Bone marrow (tissue), 2 donors: ENCODE data around the gene LRRK1.
A peak's percentile ranks its signal among the peaks of the same experiment; 100 is the strongest.

Experiments
- DNase-seq, 2 donors: peaks; one replicate each; lab custom pipeline; 2025; lab: John Stamatoyannopoulos, UW

The LRRK1 gene

DNA sequence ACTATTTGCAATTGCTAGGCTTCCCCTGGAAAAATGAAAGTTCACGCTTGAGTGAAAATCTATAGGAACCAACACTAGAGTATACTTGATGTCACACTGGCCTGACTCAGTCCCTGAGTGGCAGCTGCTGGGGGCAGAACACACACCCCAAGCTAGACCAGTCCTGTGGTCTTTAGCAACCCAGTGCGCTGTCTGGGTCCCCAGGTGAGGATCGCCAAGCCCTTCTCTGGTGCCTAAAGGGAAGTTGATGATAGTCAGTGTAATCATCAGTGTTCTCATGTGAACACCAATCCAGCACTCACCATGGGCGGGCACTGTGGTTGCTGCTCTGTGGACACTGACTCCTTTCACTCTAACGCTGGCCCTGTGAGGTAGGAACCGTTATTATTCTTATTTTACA is 28.3 kb upstream of the LRRK1 start:
- DNase-seq: no peak

DNA sequence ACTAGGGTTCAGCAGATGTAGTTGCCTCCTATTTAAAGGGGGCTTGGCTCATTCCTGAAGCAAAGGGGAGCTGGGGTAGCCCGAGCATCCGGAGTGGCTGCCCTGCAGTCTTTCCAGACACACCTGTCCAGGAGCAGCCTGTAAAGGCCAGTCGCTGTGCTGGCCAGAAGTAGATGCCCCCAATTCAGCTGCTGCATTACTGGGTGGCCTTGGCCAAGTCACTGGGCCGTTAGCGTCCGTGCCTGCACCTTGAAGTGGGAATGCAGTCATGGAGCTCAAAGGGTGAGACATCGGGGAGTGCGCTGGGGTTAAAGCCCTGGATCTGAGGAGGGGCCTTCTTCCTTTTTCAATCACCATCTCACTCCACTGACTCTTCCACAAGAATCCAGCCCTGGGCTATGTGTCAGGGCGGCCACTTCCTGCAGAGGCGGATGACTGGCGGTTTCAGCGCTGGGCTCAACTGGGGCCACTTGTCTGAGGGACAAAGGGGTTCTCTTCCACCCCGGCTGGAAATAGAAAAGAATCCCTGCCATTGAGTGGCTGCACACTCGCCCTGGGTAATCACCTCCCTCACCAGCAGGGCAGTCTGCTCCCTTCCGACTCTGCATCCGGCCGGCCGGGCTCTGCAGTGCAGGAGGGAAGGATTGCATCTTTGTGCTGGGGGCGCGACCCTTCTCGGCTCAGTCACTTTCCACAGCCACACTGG is 27.7 kb upstream of the LRRK1 start:
- DNase-seq: no peak

DNA sequence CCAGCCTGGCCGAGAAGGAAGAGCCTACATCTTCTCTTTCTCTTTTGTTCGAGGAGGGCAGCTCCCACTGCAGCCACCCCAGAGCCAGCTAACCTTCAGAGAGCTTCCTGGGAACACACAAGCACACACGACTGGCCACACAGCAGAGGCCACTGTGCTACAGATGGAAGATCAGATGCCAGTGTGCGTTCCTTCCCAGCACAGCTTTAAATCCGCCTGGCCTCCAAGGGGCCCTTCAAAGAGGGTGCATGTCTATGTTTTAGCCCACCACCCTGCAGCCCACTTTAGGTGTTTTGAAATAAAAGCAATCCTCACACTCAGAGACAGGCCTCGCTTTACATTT is 27.2 kb upstream of the LRRK1 start:
- no peak for DNase-seq

DNA sequence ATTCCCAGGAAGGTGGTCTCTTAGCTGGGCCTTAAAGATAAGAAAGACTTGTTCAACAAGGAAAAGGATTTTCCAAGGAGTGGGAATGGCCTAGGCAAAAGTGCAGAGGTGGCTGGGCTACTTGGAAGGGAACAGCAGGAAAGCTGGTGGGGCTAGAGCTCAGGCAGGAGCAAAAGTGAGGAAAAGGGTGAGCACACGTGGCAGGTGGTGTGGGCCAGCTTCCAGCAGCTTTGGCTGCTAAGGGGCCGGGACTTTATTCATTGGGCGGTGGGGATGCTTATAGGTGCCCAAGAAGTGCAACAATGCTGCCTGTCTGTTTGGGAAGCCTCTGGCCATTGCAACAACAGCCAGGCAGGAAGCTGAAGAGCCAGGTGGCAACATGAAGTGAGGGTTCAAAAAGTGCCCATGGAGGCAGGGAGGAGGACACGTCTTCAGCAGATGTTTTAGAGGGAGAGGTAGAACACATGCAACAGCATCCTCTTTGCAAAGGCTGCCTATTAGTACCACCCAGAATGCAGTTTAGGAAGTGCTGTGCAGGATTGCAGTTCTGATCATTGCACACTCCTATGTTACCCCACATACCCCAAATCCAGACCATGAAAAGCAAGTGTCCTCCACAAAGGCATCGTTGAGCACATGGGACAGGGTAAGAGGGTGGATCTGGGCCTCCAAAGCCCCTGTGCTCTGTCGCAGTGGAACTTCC is 25.7 kb upstream of the LRRK1 start:
- DNase-seq: no peak

DNA sequence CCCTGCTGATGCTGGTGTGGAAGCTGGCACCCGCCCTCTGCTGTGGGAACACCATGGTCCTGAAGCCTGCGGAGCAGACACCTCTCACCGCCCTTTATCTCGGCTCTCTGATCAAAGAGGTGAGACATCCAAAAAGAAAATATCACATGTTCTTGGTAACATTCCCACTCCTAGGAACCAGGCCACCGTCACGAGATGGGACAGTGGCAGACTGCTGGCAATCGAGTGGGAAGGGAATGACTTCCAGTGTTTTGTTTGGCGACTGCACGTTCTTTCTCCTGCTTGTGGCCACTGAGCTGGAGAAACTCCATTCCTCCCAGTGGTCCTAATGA is 25.2 kb upstream of the LRRK1 start:
- no peak for DNase-seq

DNA sequence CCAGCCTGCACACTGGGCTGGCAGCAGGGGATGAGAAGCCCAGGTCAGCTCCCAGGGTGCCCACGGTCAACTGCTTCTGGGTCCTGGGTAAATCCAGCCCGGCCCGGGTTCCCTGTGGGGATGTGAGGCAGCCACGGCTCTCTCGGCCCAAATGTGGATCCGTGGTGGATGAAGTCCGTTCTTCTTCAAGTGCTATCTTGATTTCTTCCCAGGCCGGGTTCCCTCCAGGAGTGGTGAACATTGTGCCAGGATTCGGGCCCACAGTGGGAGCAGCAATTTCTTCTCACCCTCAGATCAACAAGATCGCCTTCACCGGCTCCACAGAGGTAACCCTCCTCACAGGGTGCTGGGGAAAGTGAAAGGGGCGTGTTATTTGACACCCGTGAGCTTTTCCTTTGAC is 23.4 kb upstream of the LRRK1 start:
- DNase-seq: no peak

DNA sequence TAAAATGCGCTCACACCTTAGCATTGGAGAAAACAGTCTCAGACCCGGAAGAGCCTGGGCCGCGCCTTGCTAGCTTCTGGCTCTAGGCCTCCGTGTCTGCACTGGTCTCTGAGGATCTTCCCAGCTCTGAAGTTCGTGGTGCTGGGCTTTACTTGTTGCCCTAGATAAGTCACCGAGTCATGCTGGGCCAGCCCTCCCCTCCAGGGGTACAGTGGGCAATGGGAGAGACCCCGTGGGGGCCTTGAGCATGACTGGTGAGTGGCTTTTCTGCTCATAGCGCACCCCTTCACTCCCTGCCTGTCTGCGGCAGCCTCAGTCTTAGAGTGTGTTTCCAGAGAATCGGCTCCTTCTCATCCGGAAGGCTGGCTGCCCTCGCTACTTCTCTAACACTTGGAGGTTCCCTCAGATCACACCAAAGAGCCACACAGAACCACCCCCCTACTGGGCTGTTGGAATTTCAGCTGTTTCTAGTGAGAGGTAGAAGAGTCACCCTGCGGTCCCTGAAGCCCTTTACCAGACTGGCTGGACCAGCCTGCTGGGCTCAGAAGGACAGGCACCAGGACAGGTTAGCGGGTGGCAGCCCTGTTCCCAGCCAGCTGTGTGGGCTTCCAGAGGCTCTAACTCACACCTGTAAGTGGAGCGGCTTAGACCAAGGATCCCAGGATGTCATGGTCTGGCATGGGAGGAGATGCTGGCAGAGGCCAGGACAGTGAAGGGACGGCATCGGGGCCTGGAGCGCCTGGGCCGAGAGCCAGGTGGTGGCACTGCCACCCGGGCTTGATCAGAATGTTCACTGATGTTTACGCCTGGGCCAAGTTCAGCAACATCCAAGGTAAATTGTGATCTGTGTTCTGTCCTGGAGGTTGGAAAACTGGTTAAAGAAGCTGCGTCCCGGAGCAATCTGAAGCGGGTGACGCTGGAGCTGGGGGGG is 21.7 kb upstream of the LRRK1 start:
- DNase-seq: no peak

DNA sequence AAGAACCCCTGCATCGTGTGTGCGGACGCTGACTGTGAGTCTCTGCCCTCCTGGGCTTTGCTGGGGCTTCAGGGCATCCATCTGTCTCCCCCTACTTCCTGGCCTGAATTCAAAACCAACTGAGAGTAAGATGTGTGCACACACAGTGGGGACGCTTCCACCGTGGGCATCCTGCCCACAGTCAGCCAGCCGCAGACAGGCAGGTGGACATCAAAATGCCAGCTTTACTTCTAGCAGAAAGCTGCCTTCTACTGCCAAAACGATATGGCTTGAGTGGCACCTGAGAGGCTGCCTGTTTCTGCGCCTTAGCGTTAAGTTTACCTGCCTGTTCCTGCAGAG is 21.0 kb upstream of the LRRK1 start:
- no peak for DNase-seq

DNA sequence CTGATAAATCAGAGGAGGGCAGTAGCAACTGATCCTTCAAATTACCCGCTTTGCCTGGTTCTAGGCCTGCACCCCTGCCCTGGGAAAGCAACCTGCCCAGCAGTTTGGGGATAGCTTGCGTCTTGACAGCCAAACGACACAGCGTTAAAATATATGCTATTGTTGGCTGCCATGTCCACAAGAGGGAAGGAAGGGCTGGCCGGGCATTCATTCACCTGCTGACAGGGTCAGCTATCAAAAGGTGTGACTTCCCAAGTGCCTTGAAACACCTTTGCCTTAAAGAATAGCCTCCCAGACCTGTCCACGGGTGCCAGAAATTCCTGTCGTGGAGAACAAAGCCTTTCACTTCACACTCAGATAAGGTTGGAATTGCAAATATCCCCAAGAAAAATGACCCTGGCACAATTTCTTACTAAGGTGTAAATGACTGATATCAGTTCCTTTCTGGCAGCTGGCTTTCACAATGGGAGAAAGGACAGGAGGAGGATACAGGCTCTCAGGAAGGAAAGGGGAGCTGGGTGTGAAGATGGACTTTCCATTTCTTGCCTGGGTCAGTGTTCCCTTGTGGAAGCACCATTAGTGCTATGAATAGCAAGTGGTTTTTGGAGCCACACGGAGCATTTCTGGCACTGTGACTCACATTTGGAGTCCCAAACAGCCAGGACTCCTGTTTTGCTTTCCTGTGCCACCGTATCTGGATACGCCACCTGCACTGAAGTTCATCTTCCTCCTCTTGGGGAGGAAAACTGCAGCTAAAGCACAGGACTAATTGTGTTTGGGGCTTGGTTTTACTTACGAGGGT is 20.3 kb upstream of the LRRK1 start:
- no peak for DNase-seq

DNA sequence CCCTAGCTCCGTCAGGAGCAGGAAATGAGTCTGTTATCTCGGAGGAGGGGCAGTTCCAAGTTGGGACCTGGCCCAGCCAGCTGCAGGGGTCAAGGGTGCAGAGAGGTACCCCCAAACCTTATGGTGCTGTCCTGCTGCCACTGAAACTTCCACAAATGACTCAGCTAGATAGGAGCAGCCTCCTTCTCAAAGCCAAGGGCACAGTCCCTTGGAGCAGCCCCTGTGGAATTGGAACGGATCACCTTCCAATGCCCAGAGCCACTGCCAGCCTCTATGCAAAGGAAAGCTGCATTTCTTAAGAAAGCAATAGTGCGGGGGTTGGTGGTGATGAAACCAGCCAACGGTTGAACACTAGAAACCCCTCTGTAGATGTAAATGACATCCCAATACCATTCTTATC is 19.6 kb upstream of the LRRK1 start:
- no peak for DNase-seq

DNA sequence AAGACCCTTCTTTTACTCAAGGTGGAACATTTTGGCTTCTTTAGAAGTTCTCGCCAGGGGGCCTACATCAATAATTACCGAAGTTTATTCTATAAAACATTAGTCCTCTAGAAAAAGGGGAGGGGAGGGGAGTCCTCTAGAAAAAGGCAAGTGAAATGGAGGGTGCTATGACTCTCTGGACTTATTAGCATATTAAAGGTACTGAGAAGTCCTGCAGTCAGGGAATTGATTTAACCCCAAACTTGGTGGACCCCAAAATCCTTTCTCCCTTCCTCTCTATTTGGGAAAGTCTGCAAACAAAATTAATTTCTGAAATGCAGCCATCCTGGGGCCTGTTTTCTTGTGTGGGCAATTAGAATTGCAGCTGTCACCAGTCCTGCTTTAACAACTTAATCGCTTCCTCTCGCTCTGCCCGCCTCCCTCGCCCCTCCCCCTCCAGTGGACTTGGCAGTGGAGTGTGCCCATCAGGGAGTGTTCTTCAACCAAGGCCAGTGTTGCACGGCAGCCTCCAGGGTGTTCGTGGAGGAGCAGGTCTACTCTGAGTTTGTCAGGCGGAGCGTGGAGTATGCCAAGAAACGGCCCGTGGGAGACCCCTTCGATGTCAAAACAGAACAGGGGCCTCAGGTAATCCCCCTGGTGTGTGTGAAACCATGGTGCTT is 18.9 kb upstream of the LRRK1 start:
- no peak for DNase-seq

DNA sequence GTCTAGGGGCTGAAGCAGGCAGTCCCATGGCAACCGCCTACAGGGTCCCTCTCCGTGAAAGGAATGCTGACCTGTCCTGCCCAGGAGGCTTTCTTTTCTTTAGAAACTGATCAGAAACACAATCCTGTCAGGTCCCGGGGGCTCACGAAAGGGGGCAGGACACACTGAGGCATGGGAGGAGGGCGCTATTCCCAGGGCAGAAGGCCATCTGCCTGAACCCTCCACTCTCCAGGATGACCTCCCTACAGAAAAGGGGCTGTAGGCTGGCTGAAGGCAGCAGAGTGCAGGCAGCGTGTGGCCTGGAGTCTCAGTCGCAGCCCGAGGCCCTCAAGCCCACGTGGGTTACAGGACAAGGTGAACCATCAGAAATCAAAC is 18.4 kb upstream of the LRRK1 start:
- no peak for DNase-seq

DNA sequence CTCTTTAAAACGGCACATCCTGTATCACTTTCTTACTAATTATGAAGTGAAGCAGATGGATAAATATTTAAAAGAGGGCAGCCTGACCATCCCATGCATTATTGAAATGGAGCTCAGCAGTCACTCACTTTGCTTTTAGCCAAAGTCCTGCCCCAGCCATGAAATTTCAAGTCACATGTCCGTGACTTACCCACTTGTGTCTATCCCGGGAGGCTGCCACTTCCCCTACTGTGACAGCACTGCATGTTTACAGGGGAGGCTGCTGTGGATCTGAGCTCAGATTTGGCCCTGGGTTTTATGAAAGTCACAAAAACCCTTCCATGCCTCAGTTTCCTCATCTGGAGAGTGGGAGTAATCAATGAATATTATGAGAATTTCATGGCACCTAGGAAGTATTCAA is 17.9 kb upstream of the LRRK1 start:
- DNase-seq: no peak

DNA sequence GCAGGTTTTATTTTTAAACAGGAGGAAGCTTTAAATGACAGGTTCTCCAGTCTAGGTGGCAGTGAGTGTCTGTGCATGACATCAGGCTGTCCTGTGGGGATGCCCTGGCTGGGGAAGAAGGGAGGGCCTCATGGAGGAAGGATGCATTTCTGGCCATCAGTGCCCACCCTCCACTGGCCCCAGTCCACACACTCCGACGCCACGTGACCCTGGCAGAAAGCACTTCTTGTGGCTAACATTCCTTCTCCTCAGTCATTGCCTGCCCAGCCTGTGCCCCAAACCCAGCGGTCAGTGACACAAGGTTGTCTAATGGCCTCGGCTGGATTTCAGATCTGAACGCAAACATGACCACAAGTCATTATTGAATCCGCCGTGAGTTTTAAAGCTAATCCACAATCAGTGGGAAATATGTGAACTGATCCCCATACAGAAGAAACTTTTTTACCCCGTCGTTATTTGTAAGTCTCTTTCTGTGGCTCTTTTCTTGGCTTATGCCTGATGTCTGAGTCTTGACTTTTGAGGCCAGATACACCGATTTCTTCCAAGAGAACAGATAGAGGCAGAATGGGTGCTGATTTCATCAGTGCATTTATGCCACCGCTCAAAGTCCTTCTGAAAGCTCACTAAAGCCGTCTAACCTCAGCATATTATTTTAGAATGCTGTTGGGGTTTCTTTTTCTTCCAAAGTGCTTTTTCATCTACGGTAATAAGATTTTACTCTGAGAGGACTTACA is 17.3 kb upstream of the LRRK1 start:
- DNase-seq: no peak

DNA sequence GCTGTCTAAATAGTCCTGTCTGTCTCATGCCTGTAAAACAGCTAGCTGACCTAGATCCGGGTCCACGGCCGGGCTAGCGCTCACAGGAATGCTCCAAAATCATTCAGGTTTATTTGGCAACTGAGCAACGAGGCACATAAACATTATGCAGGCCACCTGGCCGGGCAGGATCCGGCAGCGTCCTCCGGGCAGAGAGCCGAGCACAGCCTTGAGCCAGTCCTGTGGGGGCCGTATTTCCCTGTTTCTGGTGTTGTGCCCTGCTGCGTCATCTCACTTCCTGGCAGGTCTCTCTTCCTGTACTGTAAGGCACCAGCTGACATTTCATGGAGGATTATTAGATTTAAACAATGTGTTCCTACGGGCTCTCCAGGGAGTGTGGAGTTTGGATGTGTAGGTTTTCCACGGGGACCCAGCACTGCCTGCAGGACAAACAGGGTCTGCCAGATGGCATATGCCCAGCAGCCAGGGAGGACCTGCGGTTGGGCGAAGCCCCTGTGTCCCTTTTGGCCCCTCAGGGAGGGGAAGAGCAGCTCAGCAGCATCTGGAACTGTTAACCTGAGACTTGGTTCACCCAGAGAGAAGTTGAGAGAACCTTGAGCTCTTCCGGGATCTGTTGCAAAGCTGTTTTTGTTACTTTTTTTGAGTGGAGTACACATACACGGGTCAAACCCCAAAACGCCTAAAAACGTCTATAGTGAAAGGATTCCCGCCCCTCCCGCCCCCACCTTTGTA is 16.6 kb upstream of the LRRK1 start:
- peak in 1 of 2 donors; percentile 52 for DNase-seq

DNA sequence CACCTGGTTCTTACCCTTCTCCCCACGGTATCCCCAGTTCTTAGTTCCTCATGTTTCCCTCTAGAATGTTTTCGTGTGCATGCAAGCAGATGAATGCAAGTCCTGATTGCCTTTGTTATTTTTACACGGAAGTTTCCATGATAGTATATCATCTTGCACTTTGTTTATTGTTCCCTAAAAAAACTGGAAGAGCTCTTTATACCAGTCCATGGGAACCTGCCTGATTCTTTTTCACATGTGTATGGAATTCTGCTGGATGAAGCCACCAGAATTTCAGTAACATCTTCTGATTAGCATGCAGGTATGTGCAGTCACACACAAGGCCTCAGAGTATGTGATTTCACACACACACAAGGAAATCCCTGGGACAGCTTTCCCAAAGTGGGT is 16.0 kb upstream of the LRRK1 start:
- no peak for DNase-seq

DNA sequence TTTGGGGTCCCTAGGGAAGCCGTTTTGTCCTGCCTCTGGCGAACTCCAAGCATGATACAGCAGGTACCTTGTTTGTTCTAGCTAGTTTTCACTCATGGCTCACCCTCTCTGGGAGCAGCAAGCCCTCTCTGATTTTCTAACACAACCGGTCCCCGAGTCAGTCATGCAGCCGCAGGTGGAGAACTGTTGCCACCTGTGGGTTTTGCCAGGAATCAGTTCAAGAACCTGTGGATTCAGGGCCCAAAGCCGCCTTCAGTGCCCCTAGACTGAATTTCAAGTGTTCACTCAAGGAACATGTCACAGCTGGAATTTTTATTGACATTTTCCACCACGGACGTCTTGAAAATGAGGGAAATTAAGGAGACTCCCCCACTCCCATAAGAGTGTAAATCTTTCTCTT is 13.3 kb upstream of the LRRK1 start:
- DNase-seq: no peak

DNA sequence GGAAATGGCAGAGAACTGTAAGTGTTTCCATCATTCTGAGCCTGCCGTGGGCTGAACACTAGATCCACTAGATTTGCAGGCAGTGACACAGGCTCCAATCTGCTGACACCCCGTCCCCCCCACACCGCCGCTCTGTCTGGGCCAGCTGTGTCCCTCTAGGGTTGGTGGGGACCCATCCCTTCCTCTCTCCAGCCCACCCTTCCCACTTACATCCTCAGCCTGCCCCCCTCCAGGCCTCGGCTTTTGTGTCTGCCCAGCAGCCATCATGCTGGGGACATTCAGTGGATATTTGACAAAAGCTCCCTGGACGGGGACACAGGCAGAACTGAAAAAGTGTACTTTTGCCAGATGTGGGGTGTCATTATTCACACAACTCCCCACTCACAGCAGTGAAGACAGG is 10.7 kb upstream of the LRRK1 start:
- DNase-seq: no peak

DNA sequence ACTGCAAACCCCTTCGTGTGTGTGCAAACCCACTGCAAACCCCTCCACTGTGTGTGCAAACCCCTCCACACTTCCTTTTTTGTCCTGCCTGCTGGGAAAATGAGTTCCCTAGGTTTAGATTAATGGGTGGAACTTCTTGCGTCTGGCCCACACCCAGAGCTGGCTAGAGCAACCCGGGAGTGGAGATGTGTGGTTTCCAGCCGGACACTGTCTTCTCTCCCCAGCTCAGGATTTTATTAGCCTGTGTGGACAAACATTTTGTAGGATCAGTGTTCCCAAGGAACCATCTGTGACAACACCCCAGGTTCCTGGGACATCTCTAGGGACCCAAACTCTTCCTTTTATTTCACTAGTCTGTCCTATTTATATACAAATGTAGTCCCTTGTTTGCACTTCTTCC is 9.6 kb upstream of the LRRK1 start:
- DNase-seq: no peak
